HepG2 (cell line): Measurements from ENCODE around the gene C9orf43. TPM values are rescaled to one million over a fixed set of nuclear protein-coding genes. Genes with fewer than 3 reads are reported as not detected.

Experiments used
- AHDC1 ChIP-seq: sonication (generic); formaldehyde crosslinking; IDR thresholded peaks from 2 replicates; pipeline ENCODE4 v1.5.1; 2020; ENCODE audit warnings: mild to moderate bottlenecking, missing genetic modification reagents, borderline replicate concordance
- DDIT3 ChIP-seq: sonication (generic); formaldehyde crosslinking; IDR thresholded peaks from 2 replicates; pipeline ENCODE4 v1.4.0; 2020; ENCODE audit warnings: mild to moderate bottlenecking, missing genetic modification reagents
- GTF3A ChIP-seq: sonication (generic); formaldehyde crosslinking; conservative IDR thresholded peaks from 2 replicates; pipeline ENCODE4 v1.4.0; 2020; ENCODE audit warnings: mild to moderate bottlenecking, missing genetic modification reagents
- NCOA2 ChIP-seq: sonication (generic); formaldehyde crosslinking; IDR thresholded peaks from 2 replicates; pipeline ENCODE4 v1.8.0; 2022; ENCODE audit warnings: inconsistent platforms
- NONO ChIP-seq, 2 experiments: fragments of 450-650 bp in 1 of 2; sonication (generic) in 1 of 2; formaldehyde crosslinking in 1 of 2; IDR thresholded peaks in 1 of 2; conservative IDR thresholded peaks in 1 of 2; 2 replicates each; pipeline versions ENCODE4 v1.6.1 to v1.8.0; 2017 to 2022; ENCODE audit warnings: mild to moderate bottlenecking in 1 of 2, missing genetic modification reagents in 1 of 2, moderate library complexity in 1 of 2
- RARA ChIP-seq: IDR thresholded peaks from 2 replicates; pipeline ENCODE4 v1.6.1; 2016; ENCODE audit warnings: missing genetic modification reagents, missing compliant biosample characterization
- SMAD1 ChIP-seq: sonication (generic); formaldehyde crosslinking; IDR thresholded peaks from 2 replicates; pipeline ENCODE4 v1.4.0; 2020; ENCODE audit warnings: missing genetic modification reagents, low read depth, mild to moderate bottlenecking, borderline replicate concordance
- SRY ChIP-seq: sonication (generic); formaldehyde crosslinking; IDR thresholded peaks from 2 replicates; pipeline ENCODE4 v1.8.0; 2022; ENCODE audit warnings: mild to moderate bottlenecking, missing genetic modification reagents
- TGIF2 ChIP-seq: IDR thresholded peaks from 2 replicates; pipeline ENCODE4 v1.6.1; 2016; ENCODE audit warnings: control low read depth, missing compliant biosample characterization
- YEATS2 ChIP-seq: sonication (generic); formaldehyde crosslinking; IDR thresholded peaks from 2 replicates; pipeline ENCODE4 v1.4.0; 2020; ENCODE audit warnings: missing genetic modification reagents, borderline replicate concordance
- ZHX2 ChIP-seq, 2 experiments: sonication (generic) in 1 of 2; formaldehyde crosslinking in 1 of 2; IDR thresholded peaks; 2 replicates each; pipeline versions ENCODE4 v1.6.1 to v1.9.0; 2014 to 2022; ENCODE audit warnings: antibody characterized with exemption in 1 of 2, borderline replicate concordance in 1 of 2, inconsistent platforms in 1 of 2, low read depth in 1 of 2, missing genetic modification reagents in 1 of 2
- polyA plus RNA-seq, 8 experiments: library from polyadenylated mRNA; depleted of rRNA in 3 of 8; stranded (reverse) in 7 of 8; unstranded in 1 of 8; fragments of >200 nt; fragmentation: Illumina TruSeq in 4 of 8; extraction: Trizol in 4 of 8; gene quantifications; 2 replicates each; pipeline versions ENCODE4 v1.2.1 to v1.2.3, GENCODE V29; 2011 to 2016; ENCODE audit warnings: low read depth in 4 of 8, missing spikeins in 1 of 8, mixed read lengths in 1 of 8; ENCODE audit not compliant: insufficient read depth in 1 of 8
- total RNA-seq, 5 experiments: library from RNA; depleted of rRNA; stranded (reverse); fragments of >200 nt; fragmentation: Illumina TruSeq; extraction: Trizol; gene quantifications; 2 replicates each; pipeline ENCODE4 v1.2.3, GENCODE V29; 2016; ENCODE audit warnings: low read depth in 1 of 5

The C9orf43 gene
- total and polyA plus RNA-seq, 2 of the 13 experiments (the other 11 are each of a cell fraction or from before 2014, with no cell fraction given), result 0.24 to 0.31 TPM

- TF ChIP-seq NONO (IDR thresholded peaks at IDR 0.05) (no peak), NONO (CRISPR knock-in tag; conservative IDR thresholded peaks at IDR 0.05) (peak; percentile 82), SMAD1 (CRISPR knock-in tag) (0 out of 2 replicates have a peak, but pooled peaks have one; percentile 73), AHDC1 (CRISPR knock-in tag) (peak; percentile 83), DDIT3 (CRISPR knock-in tag) (no peak), ZHX2 (IDR thresholded peaks at IDR 0.05; ENCODE audit: low read depth) (no peak), ZHX2 (CRISPR knock-in tag; IDR thresholded peaks at IDR 0.05; ENCODE audit: borderline replicate concordance) (no peak), NCOA2 (CRISPR knock-in tag) (peak; percentile 46; the same call in 1 of the 2 replicates), GTF3A (CRISPR knock-in tag) (no peak), SRY (CRISPR knock-in tag) (no peak), TGIF2 (CRISPR knock-in tag) (peak; percentile 74), YEATS2 (peak; percentile 82; the same call in 1 of the 2 replicates), RARA (CRISPR knock-in tag) (peak; percentile 32)
These were observed 9.3 kb upstream of the C9orf43 start, which contains the start of gene ALAD (continued) for GRCh38 chr9:113401027-113401792.
